HCT116 (cell line): ENCODE data around the gene HIVEP2. TPM values are rescaled to one million over a fixed set of nuclear protein-coding genes. Genes with fewer than 3 reads are reported as not detected.

Source experiments
- ATAC-seq: fragments of 200-7000 bp; cut with Tn5 transposase; 2 replicates; pipeline ENCODE4 v1.9.1; 2020; ENCODE audit warnings: mild to moderate bottlenecking, moderate library complexity
- BruUV-seq: library from RNA; stranded (reverse); fragments of 400-500 nt; replicated peaks from 2 replicates; lab custom pipeline; 2021; lab: Mats Ljungman, UMichigan
- CTCF ChIA-PET: fragments of 300-600 bp; sonication (Branson Sonifier 250); formaldehyde crosslinking; loops from one replicate; lab custom pipeline; 2021; ENCODE audit warnings: antibody characterized with exemption; lab: Charles Lee
- POLR2A ChIA-PET: fragments of 300-600, 350-600 bp; sonication (Branson Sonifier 250); formaldehyde crosslinking; loops from one replicate; lab custom pipeline; 2021; ENCODE audit warnings: antibody characterized with exemption; lab: Charles Lee
- RAD21 ChIA-PET, 2 experiments: fragments of 300-600 bp; sonication (Branson Sonifier 250); formaldehyde crosslinking; loops; one replicate each; lab custom pipeline; 2023; ENCODE audit warnings: low total read pairs in 2 of 2; ENCODE audit not compliant: uncharacterized antibody in 2 of 2, unreplicated experiment in 2 of 2, low non-redundant PET in 1 of 2; lab: Charles Lee
- DNase-seq: peaks from one replicate; pipeline ENCODE4 v3.0.0-alpha.2; 2010; ENCODE audit warnings: low read depth, low spot score
- H2AFZ ChIP-seq: fragments of 200-600 bp; shearing (Covaris generic), sonication (generic); 2 replicates; pipeline ENCODE4 v1.6.1; 2017; ENCODE audit warnings: low read depth, mixed run types, mixed read lengths, antibody characterized with exemption, low read length; ENCODE audit not compliant: poor library complexity, severe bottlenecking
- H3K27ac ChIP-seq: 2 replicates; pipeline ENCODE4 v1.5.1; 2012; ENCODE audit warnings: low read depth, low read length
- H3K27me3 ChIP-seq: fragments of 200-600 bp; sonication (generic); 2 replicates; pipeline ENCODE4 v1.6.1; 2016; ENCODE audit warnings: mixed run types, low read length, mixed read lengths; ENCODE audit not compliant: insufficient read depth
- H3K36me3 ChIP-seq, 2 experiments: fragments of 200-500 bp in 1 of 2; fragments of 200-600 bp in 1 of 2; sonication (Bioruptor generic) in 1 of 2; sonication (generic) in 1 of 2; 2 replicates each; pipeline versions ENCODE4 v1.5.1 to v1.6.1; 2014 to 2016; ENCODE audit warnings: low read length in 2 of 2, inconsistent platforms in 1 of 2, mixed read lengths in 1 of 2, mixed run types in 1 of 2; ENCODE audit not compliant: insufficient read depth in 2 of 2, control insufficient read depth in 1 of 2
- H3K4me1 ChIP-seq, 2 experiments: fragments of 200-600 bp in 1 of 2; sonication (generic) in 1 of 2; 2 replicates each; pipeline versions ENCODE4 v1.5.1 to v1.6.1; 2012 to 2017; ENCODE audit warnings: low read length in 2 of 2, inconsistent platforms in 1 of 2, mild to moderate bottlenecking in 1 of 2, mixed read lengths in 1 of 2, mixed run types in 1 of 2, moderate library complexity in 1 of 2; ENCODE audit not compliant: insufficient read depth in 2 of 2, control insufficient read depth in 1 of 2
- H3K4me2 ChIP-seq: fragments of 200-600 bp; sonication (generic); 2 replicates; pipeline ENCODE4 v1.6.1; 2017; ENCODE audit warnings: mixed run types, low read length, mixed read lengths
- H3K4me3 ChIP-seq, 2 experiments: fragments of 200-600 bp in 1 of 2; sonication (generic) in 1 of 2; replicated peaks in 1 of 2; 2 replicates each; pipeline ENCODE4 v1.5.1; 2011 to 2016; ENCODE audit warnings: low read length in 2 of 2, control low read depth in 1 of 2, low read depth in 1 of 2, mild to moderate bottlenecking in 1 of 2, mixed read lengths in 1 of 2, mixed run types in 1 of 2
- H3K79me2 ChIP-seq: fragments of 200-600 bp; sonication (generic); 2 replicates; pipeline ENCODE4 v1.6.1; 2017; ENCODE audit warnings: mild to moderate bottlenecking, mixed run types, low read length, moderate library complexity, mixed read lengths; ENCODE audit not compliant: insufficient read depth
- H3K9ac ChIP-seq: fragments of 200-600 bp; sonication (generic); 2 replicates; pipeline ENCODE4 v1.6.1; 2016; ENCODE audit warnings: low read length, mixed read lengths
- H3K9me2 ChIP-seq: fragments of 200-600 bp; sonication (generic), shearing (Covaris generic); 2 replicates; pipeline ENCODE4 v1.6.1; 2017; ENCODE audit warnings: mixed run types, mild to moderate bottlenecking, moderate library complexity; ENCODE audit not compliant: insufficient read depth
- H3K9me3 ChIP-seq, 2 experiments: fragments of 200-500 bp in 1 of 2; fragments of 200-600 bp in 1 of 2; sonication (Bioruptor generic) in 1 of 2; sonication (generic) in 1 of 2; 2 replicates each; pipeline ENCODE4 v1.6.1; 2014 to 2017; ENCODE audit warnings: low read length in 2 of 2, mixed read lengths in 2 of 2, inconsistent platforms in 1 of 2, low read depth in 1 of 2, mild to moderate bottlenecking in 1 of 2, mixed run types in 1 of 2, moderate library complexity in 1 of 2; ENCODE audit not compliant: control insufficient read depth in 1 of 2, insufficient read depth in 1 of 2
- H4K20me1 ChIP-seq: fragments of 200-600 bp; sonication (generic), shearing (Covaris generic); 2 replicates; pipeline ENCODE4 v1.6.1; 2017; ENCODE audit warnings: mixed run types, mild to moderate bottlenecking, moderate library complexity; ENCODE audit not compliant: insufficient read depth
- EGR1 ChIP-seq: IDR thresholded peaks from 2 replicates; pipeline ENCODE4 v1.6.1; 2012; ENCODE audit warnings: low read depth
- ELF1 ChIP-seq: IDR thresholded peaks from 2 replicates; pipeline ENCODE4 v1.6.1; 2012; ENCODE audit warnings: low read depth, borderline replicate concordance
- JUND ChIP-seq: IDR thresholded peaks from 2 replicates; pipeline ENCODE4 v1.6.1; 2012
- RAD21 ChIP-seq: IDR thresholded peaks from 2 replicates; pipeline ENCODE4 v1.6.1; 2012; ENCODE audit warnings: low read depth, mild to moderate bottlenecking
- YY1 ChIP-seq: IDR thresholded peaks from 2 replicates; pipeline ENCODE4 v1.6.1; 2011; ENCODE audit warnings: low read length, low read depth, moderate library complexity, mild to moderate bottlenecking; ENCODE audit not compliant: insufficient replicate concordance; ENCODE audit errors: extremely low read depth
- ZNF274 ChIP-seq: fragments of 200-500 bp; sonication (Bioruptor generic); IDR thresholded peaks from 2 replicates; pipeline ENCODE4 v1.6.1; 2014; ENCODE audit warnings: mild to moderate bottlenecking, low read depth, low read length, inconsistent platforms
- intact Hi-C: fragments of 100-400 bp; cut with micrococcal nuclease; formaldehyde crosslinking; loops from 2 replicates; pipeline ENCODE4 v1.10.0; 2022
- total RNA-seq: library from RNA; stranded (reverse); gene quantifications from one replicate; pipeline ENCODE4 v1.2.1, GENCODE V29; 2021; ENCODE audit not compliant: unreplicated experiment
- TF ChIP-seq, protein P1 (sequence below): IDR thresholded peaks from 2 replicates; pipeline ENCODE4 v1.6.1; 2012; ENCODE audit warnings: low read depth

The HIVEP2 gene
- total RNA-seq, 1 experiment from 2014 or later: 8.1 TPM

- CTCF ChIA-PET: no interaction called here
- RAD21 ChIA-PET: no interaction called here
- Histone ChIP-seq H3K79me2 (no peaks in the 10 kb centered on the region), H3K9ac (no peak overlapping the region), H3K4me2 (no peak overlapping the region), H3K27ac (no peak overlapping the region), H3K4me3 (no peak overlapping the region), H3K4me1 (no peaks in the 10 kb centered on the region), H3K9me3 (no peaks in the 10 kb centered on the region), H4K20me1 (no peaks in the 10 kb centered on the region), H3K36me3 (no peaks in the 10 kb centered on the region), H3K9me2 (no peaks in the 10 kb centered on the region), H2AFZ (no peak overlapping the region), H3K27me3 (no peaks in the 10 kb centered on the region)
- POLR2A ChIA-PET: no interaction called here
- BruUV-seq: no TSS peak
- TF ChIP-seq ELF1 (no peak), ZNF274 (no peak), RAD21 (no peak), EGR1 (no peak), JUND (no peak), YY1 (no peak)
- TF ChIP-seq, protein P1, sequence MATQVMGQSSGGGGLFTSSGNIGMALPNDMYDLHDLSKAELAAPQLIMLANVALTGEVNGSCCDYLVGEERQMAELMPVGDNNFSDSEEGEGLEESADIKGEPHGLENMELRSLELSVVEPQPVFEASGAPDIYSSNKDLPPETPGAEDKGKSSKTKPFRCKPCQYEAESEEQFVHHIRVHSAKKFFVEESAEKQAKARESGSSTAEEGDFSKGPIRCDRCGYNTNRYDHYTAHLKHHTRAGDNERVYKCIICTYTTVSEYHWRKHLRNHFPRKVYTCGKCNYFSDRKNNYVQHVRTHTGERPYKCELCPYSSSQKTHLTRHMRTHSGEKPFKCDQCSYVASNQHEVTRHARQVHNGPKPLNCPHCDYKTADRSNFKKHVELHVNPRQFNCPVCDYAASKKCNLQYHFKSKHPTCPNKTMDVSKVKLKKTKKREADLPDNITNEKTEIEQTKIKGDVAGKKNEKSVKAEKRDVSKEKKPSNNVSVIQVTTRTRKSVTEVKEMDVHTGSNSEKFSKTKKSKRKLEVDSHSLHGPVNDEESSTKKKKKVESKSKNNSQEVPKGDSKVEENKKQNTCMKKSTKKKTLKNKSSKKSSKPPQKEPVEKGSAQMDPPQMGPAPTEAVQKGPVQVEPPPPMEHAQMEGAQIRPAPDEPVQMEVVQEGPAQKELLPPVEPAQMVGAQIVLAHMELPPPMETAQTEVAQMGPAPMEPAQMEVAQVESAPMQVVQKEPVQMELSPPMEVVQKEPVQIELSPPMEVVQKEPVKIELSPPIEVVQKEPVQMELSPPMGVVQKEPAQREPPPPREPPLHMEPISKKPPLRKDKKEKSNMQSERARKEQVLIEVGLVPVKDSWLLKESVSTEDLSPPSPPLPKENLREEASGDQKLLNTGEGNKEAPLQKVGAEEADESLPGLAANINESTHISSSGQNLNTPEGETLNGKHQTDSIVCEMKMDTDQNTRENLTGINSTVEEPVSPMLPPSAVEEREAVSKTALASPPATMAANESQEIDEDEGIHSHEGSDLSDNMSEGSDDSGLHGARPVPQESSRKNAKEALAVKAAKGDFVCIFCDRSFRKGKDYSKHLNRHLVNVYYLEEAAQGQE: no peak
- intact Hi-C loops: no loop called here
- DNase-seq (no peak), ATAC-seq (no peak)
Measured at GRCh38 chr6:142773859-142774648, 170.9 kb downstream of the HIVEP2 start.
